HL-60 (cell line): ENCODE measurements around the gene SLC39A2.

ENCODE experiments used
- DNase-seq, 2 experiments: peaks; one replicate each; pipeline ENCODE4 v3.0.0-alpha.2; 2010 to 2020; ENCODE audit warnings: low read depth in 1 of 2, low spot score in 1 of 2
- H3K27ac ChIP-seq: fragments of 250-450 bp; sonication (Bioruptor Pico); replicated peaks from 2 replicates; pipeline ENCODE4 v1.5.1; 2020; ENCODE audit warnings: mild to moderate bottlenecking, moderate library complexity
- H3K27me3 ChIP-seq: fragments of 250-450 bp; sonication (Bioruptor Pico); 2 replicates; pipeline ENCODE4 v1.5.1; 2021; ENCODE audit warnings: mild to moderate bottlenecking, moderate library complexity; ENCODE audit not compliant: insufficient read depth, poor library complexity, severe bottlenecking
- H3K4me3 ChIP-seq: replicated peaks from 2 replicates; pipeline ENCODE4 v1.5.1; 2011; ENCODE audit warnings: mild to moderate bottlenecking, control low read depth, low read length; ENCODE audit not compliant: insufficient read depth
- CTCF ChIP-seq: IDR thresholded peaks from one replicate; pipeline ENCODE4 v1.5.1; 2011; ENCODE audit warnings: low read length, control low read depth, inconsistent platforms; ENCODE audit not compliant: insufficient read depth
- GABPA ChIP-seq: IDR thresholded peaks from 2 replicates; pipeline ENCODE4 v1.6.1; 2012; ENCODE audit warnings: low read depth
- POLR2AphosphoS5 ChIP-seq: IDR thresholded peaks from 2 replicates; pipeline ENCODE4 v1.6.1; 2012; ENCODE audit warnings: low read depth
- REST ChIP-seq: IDR thresholded peaks from 2 replicates; pipeline ENCODE4 v1.6.1; 2012; ENCODE audit warnings: low read depth; ENCODE audit not compliant: insufficient replicate concordance
- SPI1 ChIP-seq: IDR thresholded peaks from 2 replicates; pipeline ENCODE4 v1.6.1; 2012; ENCODE audit warnings: low read depth, mild to moderate bottlenecking, borderline replicate concordance

The SLC39A2 gene

GRCh38 chr14:21019366-21019765 lies 20.3 kb downstream of the SLC39A2 start:
- no peak for DNase-seq
- peaks cover 12% of the 10 kb centered on the region for H3K27me3 ChIP-seq
- H3K4me3 ChIP-seq: no peak overlapping the region
- H3K27ac ChIP-seq: no peak overlapping the region
- no peak for TF ChIP-seq SPI1
- no peak for TF ChIP-seq REST
- TF ChIP-seq POLR2AphosphoS5: no peak
- TF ChIP-seq GABPA: no peak
- no peak for TF ChIP-seq CTCF

- Histone ChIP-seq H3K4me3 (no peak overlapping the region), H3K27me3 (peaks cover 19% of the 10 kb centered on the region), H3K27ac (no peak overlapping the region)
- no peak for DNase-seq
- TF ChIP-seq POLR2AphosphoS5 (no peak), CTCF (no peak), SPI1 (no peak), GABPA (no peak)
These were observed 22.0 kb downstream of the SLC39A2 start for GRCh38 chr14:21020977-21021545.

GRCh38 chr14:21022686-21023085 lies 23.6 kb downstream of the SLC39A2 start:
- Histone ChIP-seq H3K4me3 (no peak overlapping the region), H3K27ac (no peak overlapping the region), H3K27me3 (peaks cover 19% of the 10 kb centered on the region)
- no peak for DNase-seq
- no peak for TF ChIP-seq SPI1

- TF ChIP-seq SPI1 (no peak), GABPA (no peak), POLR2AphosphoS5 (no peak), CTCF (no peak), REST (no peak)
- no peak for DNase-seq
- no peak overlapping the region for H3K4me3 ChIP-seq
These were observed 24.1 kb downstream of the SLC39A2 start for GRCh38 chr14:21023174-21023573.

More at GRCh38 chr14:21023174-21023573, 24.1 kb downstream of the SLC39A2 start:
- no peak overlapping the region for H3K27ac ChIP-seq
- peaks cover 19% of the 10 kb centered on the region for H3K27me3 ChIP-seq
